ENCODE data around the gene RHD.

GRCh38 chr1:25347556-25347955, 75.2 kb downstream of the RHD start:
- TF ChIP-seq CTCF (IDR thresholded peaks at IDR 0.05; ENCODE audit: insufficient read depth, low read length, poor library complexity, severe bottlenecking) (no peak), EZH2phosphoT487 (conservative IDR thresholded peaks at IDR 0.05; ENCODE audit: low read length) (no peak)
